C4-2B (cell line): ENCODE data around the gene TMEM131L.

ENCODE experiments used
- CTCF ChIP-seq: fragments of 450-650 bp; conservative IDR thresholded peaks from 2 replicates; pipeline ENCODE4 v1.5.1; 2017; ENCODE audit warnings: mild to moderate bottlenecking
- ZFX ChIP-seq: fragments of 450-650 bp; IDR thresholded peaks from 2 replicates; pipeline ENCODE4 v1.6.1; 2017

DNA sequence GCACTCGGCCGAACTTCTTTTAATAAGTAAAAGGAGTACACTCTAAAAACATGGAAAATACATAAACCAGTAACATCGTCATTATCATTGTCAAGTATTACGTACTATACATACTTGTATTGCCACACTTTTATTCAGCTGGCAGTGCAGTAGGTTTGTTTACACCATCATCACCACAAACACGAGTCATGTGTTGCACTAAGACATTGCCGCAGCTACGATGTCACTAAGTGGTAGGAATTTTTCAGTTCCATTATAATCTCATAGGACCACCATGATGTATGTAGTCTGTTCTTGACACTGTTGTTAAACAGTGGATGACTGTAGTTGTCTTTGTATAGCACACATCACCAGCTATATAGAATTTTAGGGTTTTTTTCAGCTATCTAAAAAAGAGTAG, 48.0 kb upstream of the TMEM131L start:
- TF ChIP-seq CTCF (no peak), ZFX (no peak)
